RWPE1 (cell line): ENCODE results near the gene TM4SF1.

Experiments used
- CTCF ChIA-PET: fragments of 350-600 bp; sonication (Branson Sonifier 250); formaldehyde crosslinking; extraction: SDS; loops from one replicate; lab custom pipeline; 2021; lab: Yijun Ruan, JAX
- POLR2A ChIA-PET: fragments of 400-600 bp; formaldehyde crosslinking; extraction: SDS; loops from one replicate; lab custom pipeline; 2020; ENCODE audit warnings: antibody characterized with exemption; ENCODE audit not compliant: low non-redundant PET; lab: Yijun Ruan, JAX
- DNase-seq: peaks from one replicate; pipeline ENCODE4 v3.0.0; 2012; ENCODE audit warnings: low spot score
- H3K27ac ChIP-seq: fragments of 450-650 bp; 2 replicates; pipeline ENCODE4 v1.5.1; 2017
- TF ChIP-seq, protein P1 (sequence below): fragments of 450-650 bp; conservative IDR thresholded peaks from 2 replicates; pipeline ENCODE4 v1.5.1; 2017; ENCODE audit warnings: low read depth, mild to moderate bottlenecking

The TM4SF1 gene

DNA sequence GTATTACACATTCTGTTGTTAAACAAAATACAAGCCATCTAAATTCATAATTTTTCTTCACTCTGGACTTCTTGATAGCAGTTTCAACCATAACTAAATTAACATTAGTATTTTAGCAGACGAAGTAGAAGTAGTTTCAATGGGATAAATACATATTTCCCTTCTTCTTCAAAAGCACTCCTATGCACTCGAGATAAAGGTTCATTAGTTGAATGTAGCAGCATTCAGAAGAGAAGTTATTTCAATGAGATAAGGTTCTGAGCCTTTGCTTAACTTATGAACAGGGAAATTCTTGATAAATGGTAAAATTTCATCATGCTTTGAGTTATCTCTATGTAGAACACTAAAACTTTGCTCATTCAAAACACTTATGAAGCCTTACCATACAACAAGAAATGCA is 55.8 kb downstream of the TM4SF1 start:
- CTCF ChIA-PET = no interaction called here
- no peak overlapping the region for H3K27ac ChIP-seq
- POLR2A ChIA-PET = no interaction called here
- DNase-seq = no peak
- TF ChIP-seq, protein P1, sequence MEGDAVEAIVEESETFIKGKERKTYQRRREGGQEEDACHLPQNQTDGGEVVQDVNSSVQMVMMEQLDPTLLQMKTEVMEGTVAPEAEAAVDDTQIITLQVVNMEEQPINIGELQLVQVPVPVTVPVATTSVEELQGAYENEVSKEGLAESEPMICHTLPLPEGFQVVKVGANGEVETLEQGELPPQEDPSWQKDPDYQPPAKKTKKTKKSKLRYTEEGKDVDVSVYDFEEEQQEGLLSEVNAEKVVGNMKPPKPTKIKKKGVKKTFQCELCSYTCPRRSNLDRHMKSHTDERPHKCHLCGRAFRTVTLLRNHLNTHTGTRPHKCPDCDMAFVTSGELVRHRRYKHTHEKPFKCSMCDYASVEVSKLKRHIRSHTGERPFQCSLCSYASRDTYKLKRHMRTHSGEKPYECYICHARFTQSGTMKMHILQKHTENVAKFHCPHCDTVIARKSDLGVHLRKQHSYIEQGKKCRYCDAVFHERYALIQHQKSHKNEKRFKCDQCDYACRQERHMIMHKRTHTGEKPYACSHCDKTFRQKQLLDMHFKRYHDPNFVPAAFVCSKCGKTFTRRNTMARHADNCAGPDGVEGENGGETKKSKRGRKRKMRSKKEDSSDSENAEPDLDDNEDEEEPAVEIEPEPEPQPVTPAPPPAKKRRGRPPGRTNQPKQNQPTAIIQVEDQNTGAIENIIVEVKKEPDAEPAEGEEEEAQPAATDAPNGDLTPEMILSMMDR = no peak

DNA sequence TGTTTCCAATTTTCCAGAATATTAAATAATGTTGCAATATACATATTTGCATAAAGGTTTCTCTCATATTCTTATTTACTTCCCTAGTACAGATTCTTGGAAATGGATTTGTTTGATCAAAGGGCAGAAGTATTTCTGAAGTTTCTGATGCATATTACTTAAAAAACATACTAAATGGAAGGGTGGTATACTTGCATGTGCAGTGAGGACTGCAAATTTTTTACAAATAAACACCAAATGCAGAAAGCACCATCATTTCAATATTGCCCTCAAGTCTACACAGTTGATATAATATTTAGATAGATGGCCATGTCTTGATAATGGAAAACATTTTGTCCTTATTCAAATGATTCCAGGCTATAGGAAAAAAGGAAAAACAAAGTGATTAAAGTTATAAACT is 56.3 kb downstream of the TM4SF1 start:
- DNase-seq = no peak
- POLR2A ChIA-PET = no interaction called here
- TF ChIP-seq, protein P1 = no peak
- CTCF ChIA-PET = no interaction called here
- H3K27ac ChIP-seq = no peak overlapping the region

DNA sequence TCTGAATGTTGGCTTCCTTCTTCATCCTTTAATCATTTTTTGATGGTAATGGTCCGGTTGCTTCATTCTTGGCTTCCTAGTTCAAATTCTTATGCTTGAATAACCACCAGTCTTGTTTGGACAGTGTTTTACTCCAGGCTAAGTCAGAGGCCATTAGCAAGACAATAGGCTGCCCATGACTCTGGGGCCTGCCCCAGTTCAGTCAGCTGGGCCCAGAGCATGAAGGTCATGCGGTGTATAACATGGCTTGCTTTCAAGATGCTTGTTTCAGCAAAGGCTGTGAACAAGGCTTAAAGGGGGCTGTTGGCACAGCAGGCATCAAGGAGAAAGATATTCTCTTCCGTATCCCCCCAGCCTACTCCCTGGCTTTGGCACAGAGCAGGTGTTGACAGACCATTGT is 57.7 kb downstream of the TM4SF1 start:
- DNase-seq = no peak
- ChIA-PET POLR2A (no interaction called here), CTCF (no interaction called here)
- no peak overlapping the region for H3K27ac ChIP-seq
- TF ChIP-seq, protein P1 = no peak
